ENCODE measurements around the gene PRDX2. TPM values are rescaled to one million over a fixed set of nuclear protein-coding genes. Genes with fewer than 3 reads are reported as not detected.

Gene PRDX2
- total and polyA plus RNA-seq, 12 donors = 235 to 827 (median 744) TPM

DNA sequence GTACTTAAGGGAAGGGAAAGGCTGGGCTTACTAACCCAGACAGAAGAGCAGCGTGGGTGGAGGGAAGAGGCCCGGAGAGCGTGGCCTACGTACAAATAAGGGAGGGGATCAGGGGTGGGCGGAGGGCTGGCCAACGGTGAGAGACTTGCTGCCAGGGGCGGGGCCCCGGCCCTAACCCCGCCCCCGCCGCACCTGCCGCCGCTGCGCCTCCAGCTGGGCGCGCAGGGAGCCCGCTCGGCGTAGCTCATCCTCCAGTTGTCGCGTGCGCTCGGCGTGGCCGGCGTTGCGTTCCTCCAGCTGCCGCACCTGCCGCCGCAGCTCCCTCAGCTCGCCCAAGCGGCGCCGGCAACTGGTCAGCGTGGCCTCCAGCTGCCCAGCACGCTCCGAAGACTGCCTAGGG lies 31.9 kb downstream of the PRDX2 start:
- DNase-seq (no peak), ATAC-seq (no peak)
- H3K4me3 ChIP-seq = no peak overlapping the region
- H3K9me3 ChIP-seq = no peaks in the 10 kb centered on the region
- TF ChIP-seq, protein P1, sequence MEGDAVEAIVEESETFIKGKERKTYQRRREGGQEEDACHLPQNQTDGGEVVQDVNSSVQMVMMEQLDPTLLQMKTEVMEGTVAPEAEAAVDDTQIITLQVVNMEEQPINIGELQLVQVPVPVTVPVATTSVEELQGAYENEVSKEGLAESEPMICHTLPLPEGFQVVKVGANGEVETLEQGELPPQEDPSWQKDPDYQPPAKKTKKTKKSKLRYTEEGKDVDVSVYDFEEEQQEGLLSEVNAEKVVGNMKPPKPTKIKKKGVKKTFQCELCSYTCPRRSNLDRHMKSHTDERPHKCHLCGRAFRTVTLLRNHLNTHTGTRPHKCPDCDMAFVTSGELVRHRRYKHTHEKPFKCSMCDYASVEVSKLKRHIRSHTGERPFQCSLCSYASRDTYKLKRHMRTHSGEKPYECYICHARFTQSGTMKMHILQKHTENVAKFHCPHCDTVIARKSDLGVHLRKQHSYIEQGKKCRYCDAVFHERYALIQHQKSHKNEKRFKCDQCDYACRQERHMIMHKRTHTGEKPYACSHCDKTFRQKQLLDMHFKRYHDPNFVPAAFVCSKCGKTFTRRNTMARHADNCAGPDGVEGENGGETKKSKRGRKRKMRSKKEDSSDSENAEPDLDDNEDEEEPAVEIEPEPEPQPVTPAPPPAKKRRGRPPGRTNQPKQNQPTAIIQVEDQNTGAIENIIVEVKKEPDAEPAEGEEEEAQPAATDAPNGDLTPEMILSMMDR (IDR thresholded peaks at IDR 0.05) = no peak
- intact Hi-C loops (cut with DNase I) = loop anchor here in 5 of 10 donors (5.0 to 10.0 kb wide), 4 partner anchors 33 to 78 kb away; partner anchors contain the start of genes PRDX2 (in 2 of the 5) and THSD8 (in 2 of the 5)
- no peaks in the 10 kb centered on the region for H3K27me3 ChIP-seq
- H3K4me1 ChIP-seq = peaks cover 0 to 51% (median 24%) of the 10 kb centered on the region in 9 donors
- peak overlapping the region in 3 of 10 donors; percentile 1 to 35 (median 4) for H3K27ac ChIP-seq
- WGBS, 2 donors = 57 to 71% methylated on average over 26 to 37 of the region's 37 CpGs
- H3K36me3 ChIP-seq = peaks cover 0 to 64% (median 5%) of the 10 kb centered on the region in 9 donors

DNA sequence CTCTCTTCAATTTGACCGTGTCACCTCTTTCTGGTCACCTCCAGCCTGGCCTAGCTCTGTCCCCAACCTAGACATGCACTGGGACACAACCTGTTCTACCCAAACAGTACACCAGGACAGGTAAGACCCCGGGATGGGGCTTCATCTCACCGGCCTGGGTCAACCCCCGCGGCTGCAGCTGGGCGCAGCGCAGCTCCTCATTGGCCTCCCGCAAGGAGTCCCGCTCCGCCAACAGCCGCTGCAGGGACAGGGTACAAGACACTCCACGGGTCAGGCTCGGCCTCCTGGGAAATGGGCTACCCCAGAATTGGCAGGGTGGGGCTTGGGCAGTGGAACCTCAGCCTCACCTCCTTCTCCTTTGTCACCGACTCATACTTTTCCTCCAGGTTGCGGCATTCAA lies 33.9 kb downstream of the PRDX2 start:
- no peaks in the 10 kb centered on the region for H3K9me3 ChIP-seq
- peaks cover 0 to 84% (median 6%) of the 10 kb centered on the region in 9 donors for H3K36me3 ChIP-seq
- no peaks in the 10 kb centered on the region for H3K27me3 ChIP-seq
- DNase-seq (no peak), ATAC-seq (no peak)
- intact Hi-C loops (cut with DNase I) = loop anchor here in 4 of 10 donors (5.0 kb wide), 3 partner anchors 35 to 80 kb away; partner anchors contain the start of genes PRDX2 (in 2 of the 4) and THSD8 (in 2 of the 4)
- H3K27ac ChIP-seq = no peak overlapping the region
- WGBS, 2 donors = 96 to 97% methylated on average over 15 of the region's 15 CpGs
- H3K4me1 ChIP-seq = peaks cover 0 to 44% (median 7%) of the 10 kb centered on the region in 9 donors
- H3K4me3 ChIP-seq = no peak overlapping the region
- TF ChIP-seq, protein P1 (IDR thresholded peaks at IDR 0.05) = no peak

DNA sequence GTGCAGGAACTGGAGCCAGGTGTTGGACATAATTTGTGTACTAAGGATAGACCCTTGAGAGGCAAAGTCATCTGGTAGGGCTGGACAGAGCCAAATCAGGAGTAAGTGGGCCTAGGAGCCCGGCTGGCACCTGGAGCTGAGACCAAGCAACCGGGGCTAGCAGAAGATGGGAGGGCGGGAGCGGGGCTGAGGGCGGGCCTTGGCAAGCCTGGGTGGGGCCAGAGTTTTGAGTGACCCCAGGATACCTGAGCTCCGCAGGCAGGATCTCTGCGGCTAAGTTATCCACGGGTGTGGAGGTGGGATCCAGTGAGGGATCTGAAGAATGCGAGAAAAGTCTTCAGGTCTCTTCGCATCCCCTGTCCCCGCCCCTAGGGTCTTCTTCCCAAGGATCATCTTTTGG lies 34.5 kb downstream of the PRDX2 start:
- H3K27ac ChIP-seq = no peak overlapping the region
- intact Hi-C loops (cut with DNase I) = loop anchor here in 4 of 10 donors (5.0 kb wide), 3 partner anchors 35 to 80 kb away; partner anchors contain the start of genes PRDX2 (in 2 of the 4) and THSD8 (in 2 of the 4)
- ATAC-seq = no peak
- DNase-seq = no peak
- no peak overlapping the region for H3K4me3 ChIP-seq
- no peaks in the 10 kb centered on the region for H3K9me3 ChIP-seq
- TF ChIP-seq, protein P1 (IDR thresholded peaks at IDR 0.05) = no peak
- H3K4me1 ChIP-seq = peaks cover 0 to 46% (median 6%) of the 10 kb centered on the region in 9 donors
- H3K27me3 ChIP-seq = no peaks in the 10 kb centered on the region
- 93 to 94% methylated on average over 11 of the region's 11 CpGs for WGBS, 2 donors
- H3K36me3 ChIP-seq = peaks cover 0 to 88% (median 11%) of the 10 kb centered on the region in 9 donors

DNA sequence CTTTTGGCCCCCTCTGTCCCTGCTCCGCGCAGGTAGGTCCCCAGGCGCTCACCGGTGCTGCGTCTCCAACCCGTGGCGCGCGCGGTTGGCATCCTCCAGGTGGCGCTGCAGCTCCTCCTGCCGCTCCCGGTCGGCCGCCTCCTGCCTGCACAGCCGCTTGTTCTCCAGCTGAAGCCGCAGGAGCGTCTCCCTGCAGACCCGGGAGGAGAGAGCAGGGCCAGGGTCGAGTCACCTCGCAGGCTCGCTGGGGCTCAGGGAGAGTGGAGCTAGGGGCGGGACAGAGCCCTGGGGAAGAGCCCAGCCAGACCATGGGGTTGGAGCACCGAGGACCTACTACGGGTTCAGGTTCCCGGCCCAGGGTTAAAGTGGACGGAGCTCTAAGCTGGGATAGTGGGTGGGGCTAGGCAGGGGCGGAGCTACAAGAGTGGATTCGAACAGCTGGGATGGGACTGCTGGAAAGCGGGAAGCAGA lies 35.5 kb downstream of the PRDX2 start:
- intact Hi-C loops (cut with DNase I) = loop anchor here in 4 of 10 donors (5.0 kb wide), 3 partner anchors 36 to 81 kb away; partner anchors contain the start of genes PRDX2 (in 2 of the 4) and THSD8 (in 2 of the 4)
- H3K27ac ChIP-seq = peak overlapping the region in 9 of 10 donors; percentile 31 to 83 (median 53)
- 23 to 38% methylated on average over 30 of the region's 30 CpGs for WGBS, 2 donors
- H3K4me1 ChIP-seq = peaks cover 0 to 39% (median 4%) of the 10 kb centered on the region in 9 donors
- TF ChIP-seq, protein P1 (IDR thresholded peaks at IDR 0.05) = peak in 7 of 9 donors; percentile 71 to 99 (median 88)
- H3K36me3 ChIP-seq = peaks cover 0 to 98% (median 15%) of the 10 kb centered on the region in 9 donors
- H3K27me3 ChIP-seq = no peaks in the 10 kb centered on the region
- DNase-seq (peak; percentile 85 to 91), ATAC-seq (peak in 7 of 8 donors; percentile 67 to 90 (median 77))
- peak overlapping the region in 7 of 10 donors; percentile 28 to 59 (median 44) for H3K4me3 ChIP-seq
- no peaks in the 10 kb centered on the region for H3K9me3 ChIP-seq
